ENCODE data around the gene PIK3CG.
"Not testable (repeated sequence)": the region's sequence is repeated elsewhere in the genome, so short reads cannot be mapped to it uniquely, and the experiment has no call there.

PIK3CG gene

GRCh38 chr7:106938803-106939202 is 73.7 kb downstream of the PIK3CG start:
- DNase-seq (ENCODE audit: low read depth in 2 of 2) = no peak

- no peak for DNase-seq (ENCODE audit: low read depth in 2 of 2)
These were observed 79.1 kb downstream of the PIK3CG start for GRCh38 chr7:106944035-106944665.

- no peak for DNase-seq (ENCODE audit: low read depth in 2 of 2)
These were observed 82.2 kb downstream of the PIK3CG start for GRCh38 chr7:106947244-106947728.

GRCh38 chr7:106952001-106952657 is 87.0 kb downstream of the PIK3CG start:
- no peak for DNase-seq (ENCODE audit: low read depth in 2 of 2)

GRCh38 chr7:106952658-106953231 is 87.7 kb downstream of the PIK3CG start:
- DNase-seq (ENCODE audit: low read depth in 2 of 2) = no peak

- DNase-seq (ENCODE audit: low read depth in 2 of 2) = no peak
These were observed 89.8 kb downstream of the PIK3CG start for GRCh38 chr7:106954840-106955239.

- not testable (repeated sequence) for DNase-seq (ENCODE audit: low read depth in 2 of 2)
These were observed 90.8 kb downstream of the PIK3CG start for GRCh38 chr7:106955857-106956256.
